PFSK-1 (cell line): ENCODE results near the gene SETD1B.

ENCODE experiments used
- POLR2AphosphoS5 ChIP-seq: IDR thresholded peaks from 2 replicates; pipeline ENCODE4 v1.6.1; 2012; ENCODE audit warnings: low read depth, mild to moderate bottlenecking, control low read depth, low read length, moderate library complexity
- SIN3A ChIP-seq: IDR thresholded peaks from 2 replicates; pipeline ENCODE4 v1.6.1; 2012; ENCODE audit warnings: mild to moderate bottlenecking, low read length, moderate library complexity, borderline replicate concordance; ENCODE audit not compliant: insufficient read depth
- TAF1 ChIP-seq: IDR thresholded peaks from 2 replicates; pipeline ENCODE4 v1.6.1; 2012; ENCODE audit warnings: low read length, control low read depth, borderline replicate concordance; ENCODE audit not compliant: insufficient read depth
- TF ChIP-seq, protein P1 (sequence below), 2 experiments: IDR thresholded peaks; 2 replicates each; pipeline versions ENCODE4 v1.6.1 to v1.8.0; 2011 to 2012; ENCODE audit warnings: low read depth in 2 of 2, low read length in 2 of 2, control low read depth in 1 of 2, inconsistent platforms in 1 of 2, mild to moderate bottlenecking in 1 of 2, moderate library complexity in 1 of 2; ENCODE audit not compliant: insufficient read depth in 1 of 2

- TF ChIP-seq, protein P1, sequence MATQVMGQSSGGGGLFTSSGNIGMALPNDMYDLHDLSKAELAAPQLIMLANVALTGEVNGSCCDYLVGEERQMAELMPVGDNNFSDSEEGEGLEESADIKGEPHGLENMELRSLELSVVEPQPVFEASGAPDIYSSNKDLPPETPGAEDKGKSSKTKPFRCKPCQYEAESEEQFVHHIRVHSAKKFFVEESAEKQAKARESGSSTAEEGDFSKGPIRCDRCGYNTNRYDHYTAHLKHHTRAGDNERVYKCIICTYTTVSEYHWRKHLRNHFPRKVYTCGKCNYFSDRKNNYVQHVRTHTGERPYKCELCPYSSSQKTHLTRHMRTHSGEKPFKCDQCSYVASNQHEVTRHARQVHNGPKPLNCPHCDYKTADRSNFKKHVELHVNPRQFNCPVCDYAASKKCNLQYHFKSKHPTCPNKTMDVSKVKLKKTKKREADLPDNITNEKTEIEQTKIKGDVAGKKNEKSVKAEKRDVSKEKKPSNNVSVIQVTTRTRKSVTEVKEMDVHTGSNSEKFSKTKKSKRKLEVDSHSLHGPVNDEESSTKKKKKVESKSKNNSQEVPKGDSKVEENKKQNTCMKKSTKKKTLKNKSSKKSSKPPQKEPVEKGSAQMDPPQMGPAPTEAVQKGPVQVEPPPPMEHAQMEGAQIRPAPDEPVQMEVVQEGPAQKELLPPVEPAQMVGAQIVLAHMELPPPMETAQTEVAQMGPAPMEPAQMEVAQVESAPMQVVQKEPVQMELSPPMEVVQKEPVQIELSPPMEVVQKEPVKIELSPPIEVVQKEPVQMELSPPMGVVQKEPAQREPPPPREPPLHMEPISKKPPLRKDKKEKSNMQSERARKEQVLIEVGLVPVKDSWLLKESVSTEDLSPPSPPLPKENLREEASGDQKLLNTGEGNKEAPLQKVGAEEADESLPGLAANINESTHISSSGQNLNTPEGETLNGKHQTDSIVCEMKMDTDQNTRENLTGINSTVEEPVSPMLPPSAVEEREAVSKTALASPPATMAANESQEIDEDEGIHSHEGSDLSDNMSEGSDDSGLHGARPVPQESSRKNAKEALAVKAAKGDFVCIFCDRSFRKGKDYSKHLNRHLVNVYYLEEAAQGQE (IDR thresholded peaks at IDR 0.05; ENCODE audit: insufficient read depth in 1 of 2, low read depth in 2 of 2, low read length in 2 of 2), result no peak
- TF ChIP-seq POLR2AphosphoS5 (no peak), SIN3A (no peak), TAF1 (no peak)
Observed at GRCh38 chr12:121780429-121780828, 23.4 kb upstream of the SETD1B start.
